NCI-H510A (cell line): ENCODE measurements around the gene GNB1L.

Source experiments
- DNase-seq: peaks from one replicate; lab custom pipeline; 2025; lab: John Stamatoyannopoulos, UW

Gene GNB1L

DNA sequence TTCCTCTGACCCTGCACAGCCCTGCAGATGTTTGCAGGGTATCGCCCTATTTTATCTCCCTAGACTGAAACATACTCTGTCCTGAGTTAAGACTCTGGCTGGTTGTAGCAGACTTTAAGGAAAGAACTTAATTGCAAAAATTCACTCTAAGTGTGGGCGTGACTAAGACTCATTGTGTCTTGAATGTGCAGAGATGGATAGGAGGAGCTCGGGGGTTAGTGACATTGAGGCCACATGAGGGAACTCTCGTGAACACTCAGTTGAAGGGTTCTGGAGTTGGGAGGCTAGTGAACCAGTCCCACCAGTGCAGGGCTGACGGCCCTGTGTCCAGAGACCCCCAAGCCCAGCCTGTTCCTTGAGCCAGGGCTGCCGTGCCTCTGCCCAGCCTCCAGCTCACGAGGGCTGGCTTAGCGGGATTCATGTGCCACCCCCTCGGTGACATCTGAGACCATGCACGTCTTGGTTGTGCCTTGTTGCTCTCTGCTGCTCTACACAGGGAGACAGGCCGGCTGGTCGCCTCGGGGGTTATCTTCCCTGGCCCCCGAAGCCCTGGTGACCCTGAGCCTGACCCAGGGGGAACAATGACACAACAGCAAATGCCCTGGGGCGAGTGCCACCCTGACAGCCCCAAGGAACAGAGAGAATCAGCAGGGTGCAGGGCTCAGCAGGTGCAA, 105.5 kb downstream of the GNB1L start:
- no peak for DNase-seq

- no peak for DNase-seq
Measured at GRCh38 chr22:19748139-19748538, 106.5 kb downstream of the GNB1L start.

- no peak for DNase-seq
Measured at GRCh38 chr22:19747551-19747950, 107.1 kb downstream of the GNB1L start.

DNA sequence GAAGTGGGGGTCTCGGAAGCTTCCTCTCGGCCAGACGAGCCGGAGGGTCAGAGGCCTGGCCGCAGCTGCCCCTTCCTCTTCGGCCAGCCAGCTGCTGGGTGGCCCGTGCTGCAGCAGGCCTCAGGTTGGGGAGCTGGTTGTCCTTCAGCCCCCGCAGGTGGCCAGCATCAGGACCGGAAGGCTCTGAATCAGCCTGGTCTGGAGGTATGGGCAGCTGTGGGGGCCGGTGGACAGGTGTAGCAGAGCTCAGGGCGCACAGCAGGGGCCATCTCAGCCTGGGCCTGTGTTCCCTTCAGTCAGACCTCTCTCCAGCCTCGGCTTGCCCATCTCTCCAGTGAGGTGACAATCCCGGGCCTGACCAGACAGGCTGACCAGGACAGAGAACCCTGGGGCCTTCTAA, 107.9 kb downstream of the GNB1L start:
- no peak for DNase-seq

GRCh38 chr22:19745155-19746101, 109.2 kb downstream of the GNB1L start:
- no peak for DNase-seq

DNA sequence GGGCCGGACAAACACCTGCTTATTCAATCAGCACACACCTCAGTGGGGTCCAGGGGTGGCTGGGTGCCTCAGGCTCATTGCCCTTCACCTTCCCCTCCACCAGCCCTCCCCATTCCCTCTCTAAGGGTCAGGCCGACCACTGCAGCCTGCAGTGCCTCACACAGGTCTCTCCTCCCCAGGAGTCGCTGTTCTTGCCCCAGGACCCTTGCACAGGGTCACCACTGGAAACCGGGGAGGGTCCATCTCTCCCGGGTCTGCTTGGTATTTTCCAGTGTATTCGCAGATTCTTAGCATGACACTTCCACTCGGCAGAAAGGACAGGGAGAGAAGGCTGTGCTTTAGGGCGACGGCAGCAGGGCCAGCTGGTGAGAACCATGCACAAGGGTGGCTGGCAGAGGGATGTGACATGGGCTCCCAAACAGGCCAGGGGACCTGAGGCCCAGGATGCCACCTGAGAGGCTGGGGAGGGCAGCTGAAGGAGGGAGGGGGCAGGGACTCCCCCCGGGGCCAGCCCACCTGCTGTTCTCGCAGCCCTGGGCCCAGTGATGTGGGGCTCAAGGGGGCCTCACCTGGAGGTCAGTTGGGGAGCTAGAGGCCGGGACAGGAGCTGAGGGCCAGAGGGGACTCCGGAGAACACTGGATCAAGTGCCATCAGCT, 110.2 kb downstream of the GNB1L start:
- no peak for DNase-seq

- no peak for DNase-seq
Measured at GRCh38 chr22:19743651-19744050, 111.0 kb downstream of the GNB1L start.

DNA sequence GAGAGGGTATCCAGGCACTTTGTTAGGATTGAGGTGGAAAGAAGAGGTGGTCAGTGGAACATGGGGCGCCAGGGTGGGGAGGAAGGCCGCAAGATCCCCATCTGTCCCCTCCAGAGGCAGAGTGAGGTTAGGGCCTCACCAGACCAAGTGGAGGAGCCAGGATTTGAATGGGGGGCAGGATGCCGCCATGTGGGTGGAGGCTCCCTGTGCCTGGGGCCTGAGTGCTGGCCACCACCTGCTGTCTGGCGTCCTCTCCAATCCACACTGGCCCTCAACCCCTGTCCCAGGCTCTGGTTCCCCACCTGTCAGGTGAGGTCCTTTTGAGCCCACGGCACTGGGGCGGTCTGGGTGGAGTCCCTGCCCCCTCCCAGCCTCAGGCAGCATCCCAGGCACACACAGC, 111.6 kb downstream of the GNB1L start:
- no peak for DNase-seq

DNA sequence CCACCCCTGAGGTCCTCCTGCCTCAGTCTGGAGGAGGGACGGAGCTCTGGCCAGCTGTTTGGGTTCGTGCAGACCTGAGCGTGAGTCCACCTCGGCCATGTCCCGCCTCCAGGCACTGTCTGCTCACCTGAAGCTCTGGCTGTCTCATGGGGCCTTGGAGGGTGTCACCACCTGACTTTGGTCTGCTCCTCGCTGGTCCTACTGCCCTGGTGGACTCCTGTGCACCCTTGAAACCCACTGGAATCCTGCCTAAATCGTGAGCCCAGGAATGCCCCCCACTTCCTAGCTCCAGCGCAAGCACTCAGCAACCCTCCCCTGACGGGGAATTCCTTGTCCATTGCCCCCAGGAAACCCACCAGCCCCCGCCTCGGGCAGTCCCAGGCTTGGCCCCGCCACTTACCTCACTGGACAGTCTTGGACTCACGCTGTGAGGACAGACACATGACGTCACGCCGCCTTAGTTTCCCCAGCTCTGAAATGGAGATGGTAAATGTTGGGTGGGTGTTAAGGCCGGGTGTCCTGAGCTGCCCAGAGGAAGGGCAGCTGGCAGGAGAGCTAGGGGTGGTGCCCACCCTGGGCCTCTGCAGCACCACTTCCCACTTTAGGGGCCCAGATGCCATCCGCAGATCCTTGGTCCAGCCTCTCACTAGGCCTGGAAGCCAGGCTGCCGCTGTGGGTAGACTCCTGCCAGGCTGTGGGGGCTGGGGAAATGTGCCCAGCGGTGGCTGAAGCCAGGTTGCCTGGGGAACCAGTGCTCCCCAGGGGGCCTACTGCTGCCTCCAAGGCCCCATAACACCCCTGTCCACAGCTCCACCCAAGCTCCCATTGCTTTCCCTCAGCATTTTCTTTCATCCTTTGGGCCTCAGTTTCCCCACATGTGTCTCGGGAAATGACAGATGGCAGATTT, 112.3 kb downstream of the GNB1L start:
- DNase-seq: no peak

GRCh38 chr22:19741053-19741452, 113.6 kb downstream of the GNB1L start:
- DNase-seq: no peak

DNA sequence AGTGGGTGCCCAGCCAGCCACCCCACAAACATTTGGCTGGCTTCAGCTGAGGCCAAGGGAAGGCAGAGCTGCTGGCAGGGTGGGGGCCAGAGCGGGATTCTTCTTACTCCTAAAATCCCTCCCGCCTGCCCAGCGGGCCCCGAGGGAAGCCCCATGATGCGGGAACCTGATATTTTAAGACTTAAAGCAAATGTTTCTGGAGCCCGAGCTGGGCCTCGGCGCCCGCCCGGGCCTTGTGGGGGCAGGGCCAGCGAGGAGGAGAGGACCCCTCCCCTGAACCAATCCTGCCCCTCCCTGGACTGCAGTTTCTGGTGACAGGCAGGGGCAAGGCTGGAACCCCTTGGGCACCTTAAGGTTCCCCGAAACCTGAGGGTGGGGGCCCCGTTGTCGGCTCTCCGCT, 114.1 kb downstream of the GNB1L start:
- DNase-seq: no peak

- DNase-seq: no peak
Measured at GRCh38 chr22:19739911-19740449, 114.7 kb downstream of the GNB1L start.

DNA sequence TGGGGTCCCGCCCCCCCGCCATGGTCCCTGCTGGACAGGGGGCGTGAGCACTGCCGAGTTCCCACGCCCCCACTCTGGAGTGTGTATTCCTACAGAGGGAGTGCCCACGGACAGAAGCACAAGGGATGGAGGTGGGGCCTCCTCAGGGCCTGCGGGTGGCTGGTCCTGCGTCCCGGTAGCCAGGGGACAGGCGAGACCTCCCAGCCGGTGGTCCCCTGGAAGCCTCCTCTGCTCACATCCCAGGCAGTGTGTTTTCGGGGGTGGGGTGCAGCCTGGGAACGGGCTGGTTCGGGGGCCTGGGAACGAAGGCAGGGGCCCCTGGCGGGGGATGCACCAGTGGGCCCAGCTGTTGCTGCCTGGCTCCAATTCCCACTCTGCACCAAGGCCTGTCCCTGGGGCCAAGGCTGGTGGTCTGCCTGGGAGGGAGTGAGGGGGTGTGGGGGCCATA, 115.2 kb downstream of the GNB1L start:
- DNase-seq: no peak

- no peak for DNase-seq
Measured at GRCh38 chr22:19738664-19739447, 115.8 kb downstream of the GNB1L start.

DNA sequence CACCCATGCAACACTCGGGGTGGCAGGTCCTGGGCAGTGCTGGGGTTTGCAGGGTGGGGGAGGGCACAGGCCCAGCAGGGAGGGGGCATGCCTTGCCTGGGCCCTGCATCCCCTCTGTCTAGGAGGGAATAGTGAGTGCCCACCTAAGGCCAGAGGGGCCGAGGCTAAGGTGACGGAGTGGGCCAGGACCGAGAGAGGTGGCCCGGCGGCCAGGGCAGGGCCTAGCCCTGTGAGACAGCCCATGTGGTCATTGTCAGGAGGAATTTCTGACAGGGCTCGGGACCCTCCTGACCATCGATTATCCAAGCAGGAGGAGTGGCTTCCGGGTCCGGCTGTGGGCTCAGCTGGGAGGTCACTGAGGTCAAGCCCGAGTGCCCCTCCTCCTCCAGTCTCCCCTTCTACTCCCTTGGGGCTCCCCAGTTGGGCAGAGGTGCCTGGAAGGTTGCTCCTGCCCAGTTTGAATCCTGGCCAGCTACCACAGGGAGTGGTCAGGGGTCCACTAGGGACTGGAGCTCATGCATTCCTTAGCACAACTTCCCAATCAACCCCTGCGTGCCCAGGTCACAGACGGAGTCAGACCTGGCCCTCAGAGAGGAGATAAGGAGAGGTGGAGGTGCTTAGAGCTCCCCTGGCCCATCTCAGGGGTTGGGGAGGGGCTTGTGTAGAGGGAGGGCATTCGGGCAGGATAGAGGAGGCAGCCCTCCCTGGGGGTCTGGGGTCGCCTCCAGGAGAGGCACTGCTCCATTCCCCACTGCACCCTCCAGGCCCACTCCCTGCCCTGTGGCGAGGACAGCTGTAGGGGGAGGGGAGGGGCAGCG, 116.6 kb downstream of the GNB1L start:
- no peak for DNase-seq

DNA sequence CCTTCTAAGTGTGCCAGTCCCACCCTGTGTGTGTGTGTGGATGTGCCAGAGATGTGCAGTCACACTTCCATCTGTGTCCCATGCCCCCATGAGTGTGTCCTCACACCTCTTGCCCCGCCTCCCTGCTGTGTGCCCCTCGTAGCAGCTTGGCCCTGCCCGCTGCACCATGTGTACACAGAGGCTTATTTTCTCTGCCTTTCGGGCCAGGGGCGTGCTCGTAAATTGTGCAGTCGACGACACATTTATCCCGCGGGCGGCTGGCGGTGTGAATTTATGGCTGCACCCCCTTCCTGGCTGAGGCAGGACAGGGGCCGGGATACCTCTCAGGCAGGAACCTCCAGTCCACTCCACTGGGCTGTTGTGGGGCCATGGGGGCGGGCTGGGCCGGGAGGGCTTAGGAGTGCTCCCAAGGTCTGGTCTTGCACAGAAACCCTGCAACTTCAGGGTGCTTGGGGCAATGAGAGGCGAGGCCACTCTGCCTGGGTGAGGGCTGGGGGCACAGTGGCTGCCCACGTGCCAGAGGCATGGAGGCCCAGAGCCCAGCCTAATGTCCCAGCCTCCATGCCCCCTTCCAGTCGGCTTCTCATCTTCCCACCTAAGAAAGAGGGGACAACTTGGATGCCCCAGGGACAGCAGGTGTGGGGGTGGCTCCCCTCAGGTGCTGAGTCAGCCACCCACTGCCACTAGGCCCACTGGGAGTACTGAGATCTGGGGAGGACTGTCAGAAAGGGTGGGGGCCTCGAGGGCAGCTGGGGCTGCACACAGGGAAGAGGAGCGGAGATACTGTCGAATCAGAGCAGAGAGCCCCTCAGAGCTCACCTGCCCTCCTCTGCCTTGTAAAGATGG, 118.8 kb downstream of the GNB1L start:
- DNase-seq: no peak

DNA sequence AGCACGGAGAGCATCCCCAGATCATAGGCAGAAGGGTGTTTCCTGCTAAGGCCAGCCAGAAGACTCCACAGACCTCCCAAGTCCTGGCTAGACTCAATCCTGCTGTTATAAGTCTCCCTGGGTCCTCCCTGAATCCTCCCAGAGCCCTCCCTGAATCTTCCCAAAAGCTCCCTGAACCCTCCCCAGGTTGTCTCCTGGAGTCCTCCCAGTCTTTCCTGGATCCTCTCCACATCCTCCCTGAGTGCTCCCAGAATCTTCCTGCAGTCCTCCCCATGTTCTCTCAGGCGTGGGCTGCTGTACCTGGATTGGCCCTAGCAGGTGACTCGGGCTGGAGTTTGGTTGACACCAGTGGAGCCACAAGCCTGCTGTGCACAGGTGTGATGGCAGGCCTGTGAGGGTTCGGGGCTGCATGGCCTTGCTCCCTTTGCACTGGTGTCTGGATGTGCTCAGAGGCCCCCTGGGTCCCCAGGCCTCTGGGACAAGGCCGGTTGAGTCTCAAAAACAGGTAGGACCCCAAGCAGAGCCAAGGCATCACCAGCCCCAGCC, 119.8 kb downstream of the GNB1L start:
- DNase-seq: no peak

DNA sequence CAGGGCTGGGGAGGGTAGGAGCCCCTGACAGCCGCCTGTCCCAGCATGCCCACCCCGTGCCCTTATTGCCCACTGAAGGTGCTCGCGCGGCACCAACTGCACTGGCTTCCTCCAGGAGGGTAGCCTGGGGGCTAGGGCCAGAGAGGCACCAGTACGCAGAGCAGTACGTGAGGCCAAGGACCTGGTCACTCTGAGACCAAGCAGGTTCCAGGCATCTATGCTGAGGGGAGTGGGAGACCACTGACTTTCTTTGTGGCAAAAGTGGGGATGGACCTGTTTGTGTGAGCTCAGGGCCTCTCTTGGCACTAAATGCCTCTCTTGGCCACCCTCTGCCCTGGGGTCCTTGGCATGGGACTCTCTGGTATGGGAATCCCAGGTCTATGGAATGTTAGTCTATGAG, 120.5 kb downstream of the GNB1L start:
- DNase-seq: no peak
